Astrocyte (in vitro differentiated cells and primary cell): Measurements from ENCODE around the gene LYRM4. TPM values are rescaled to one million over a fixed set of nuclear protein-coding genes. Genes with fewer than 3 reads are reported as not detected.
"Not testable (repeated sequence)": the region's sequence is repeated elsewhere in the genome, so short reads cannot be mapped to it uniquely, and the experiment has no call there.

Experiments
- DNase-seq: peaks from one replicate; pipeline ENCODE4 v3.0.0-alpha.2; 2010; ENCODE audit warnings: low read depth
- FAIRE-seq: peaks from 2 replicates; lab custom pipeline; 2011; peaks lifted over from hg19 to GRCh38; lab: Jason Lieb, UNC
- H2AFZ ChIP-seq: 2 replicates; pipeline ENCODE4 v1.6.0; 2012; ENCODE audit warnings: low read depth, low read length, inconsistent platforms
- H3K27ac ChIP-seq: 2 replicates; pipeline ENCODE4 v1.5.1; 2011; ENCODE audit warnings: low read depth, low read length, inconsistent platforms
- H3K27me3 ChIP-seq: 2 replicates; pipeline ENCODE4 v1.6.0; 2011; ENCODE audit warnings: low read length, inconsistent platforms; ENCODE audit not compliant: insufficient read depth
- H3K36me3 ChIP-seq: 2 replicates; pipeline ENCODE4 v1.5.1; 2011; ENCODE audit warnings: low read length, inconsistent platforms; ENCODE audit not compliant: insufficient read depth
- H3K4me1 ChIP-seq: 2 replicates; pipeline ENCODE4 v1.5.1; 2011; ENCODE audit warnings: low read length, inconsistent platforms; ENCODE audit not compliant: insufficient read depth
- H3K4me2 ChIP-seq: 2 replicates; pipeline ENCODE4 v1.6.0; 2012; ENCODE audit warnings: low read length, inconsistent platforms
- H3K4me3 ChIP-seq: 2 replicates; pipeline ENCODE4 v1.5.1; 2011; ENCODE audit warnings: low read depth, mild to moderate bottlenecking, low read length, inconsistent platforms; ENCODE audit not compliant: insufficient read depth
- H3K79me2 ChIP-seq: 2 replicates; pipeline ENCODE4 v1.6.0; 2012; ENCODE audit warnings: mild to moderate bottlenecking, low read length, inconsistent platforms; ENCODE audit not compliant: insufficient read depth
- H3K9ac ChIP-seq: 2 replicates; pipeline ENCODE4 v1.6.0; 2012; ENCODE audit warnings: mild to moderate bottlenecking, low read length, inconsistent platforms
- H3K9me3 ChIP-seq: 2 replicates; pipeline ENCODE4 v1.5.1; 2012; ENCODE audit warnings: low read depth, mild to moderate bottlenecking, low read length, inconsistent platforms; ENCODE audit not compliant: insufficient read depth
- H4K20me1 ChIP-seq: 2 replicates; pipeline ENCODE4 v1.6.0; 2012; ENCODE audit warnings: low read length, inconsistent platforms; ENCODE audit not compliant: insufficient read depth
- H3K27ac Mint-ChIP-seq: one replicate; pipeline ENCODE4 v1.8.0; 2021; ENCODE audit warnings: mild to moderate bottlenecking, mixed read lengths; ENCODE audit not compliant: unreplicated experiment
- H3K27me3 Mint-ChIP-seq: one replicate; pipeline ENCODE4 v1.8.0; 2021; ENCODE audit warnings: low read depth, mixed read lengths; ENCODE audit not compliant: unreplicated experiment
- H3K36me3 Mint-ChIP-seq: one replicate; pipeline ENCODE4 v1.8.0; 2021; ENCODE audit warnings: low read depth, mixed read lengths; ENCODE audit not compliant: unreplicated experiment
- H3K4me1 Mint-ChIP-seq: one replicate; pipeline ENCODE4 v1.8.0; 2021; ENCODE audit warnings: low read depth, mixed read lengths; ENCODE audit not compliant: unreplicated experiment
- H3K4me3 Mint-ChIP-seq: one replicate; pipeline ENCODE4 v1.8.0; 2021; ENCODE audit warnings: mild to moderate bottlenecking, moderate library complexity, mixed read lengths; ENCODE audit not compliant: unreplicated experiment
- H3K9me3 Mint-ChIP-seq: one replicate; pipeline ENCODE4 v1.8.0; 2021; ENCODE audit warnings: mild to moderate bottlenecking, mixed read lengths; ENCODE audit not compliant: unreplicated experiment
- EZH2 ChIP-seq: IDR thresholded peaks from 2 replicates; pipeline ENCODE4 v1.6.1; 2012; ENCODE audit warnings: mild to moderate bottlenecking, low read length, inconsistent platforms; ENCODE audit not compliant: insufficient read depth
- total RNA-seq: library from RNA; stranded (reverse); gene quantifications from 2 replicates; pipeline ENCODE4 v1.2.1, GENCODE V29; 2021
- TF ChIP-seq, protein P1 (sequence below): IDR thresholded peaks from 2 replicates; pipeline ENCODE4 v1.5.1; 2011; ENCODE audit warnings: low read depth, mild to moderate bottlenecking, inconsistent platforms, low read length, moderate library complexity; ENCODE audit not compliant: insufficient read depth

Gene LYRM4
- total RNA-seq, 1 donor from 2014 or later = 39.1 TPM

DNA sequence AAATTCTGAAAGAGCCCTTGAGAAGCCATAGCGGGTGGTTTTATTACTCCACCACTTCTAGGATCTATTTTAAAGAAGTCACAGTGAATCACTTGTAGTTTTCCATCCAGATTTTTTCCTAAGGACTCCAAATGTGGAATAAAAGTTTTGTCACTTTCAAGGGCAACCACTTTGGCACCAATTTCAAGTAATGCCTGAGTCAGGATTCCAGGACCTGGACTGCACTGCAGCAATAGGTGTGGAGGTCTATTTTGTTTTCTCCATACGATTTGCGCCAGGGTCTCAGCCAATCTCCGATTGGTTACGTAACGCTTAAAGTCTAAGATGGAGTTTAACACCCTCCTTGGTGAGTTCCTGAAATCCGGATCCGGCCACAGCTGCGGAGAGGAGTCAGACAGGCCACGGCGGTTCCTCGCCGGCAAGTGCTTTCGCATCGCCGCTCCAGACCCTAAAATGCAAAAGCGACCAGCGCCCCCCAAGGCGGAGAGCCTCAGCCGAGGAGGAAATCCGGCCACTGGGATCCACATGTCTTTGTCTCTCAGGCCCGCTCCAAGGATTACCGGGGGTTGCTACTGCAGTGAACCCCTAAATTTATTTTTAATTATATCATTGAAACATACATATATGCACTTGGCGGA lies 194.2 kb downstream of the LYRM4 start:
- no peak overlapping the region for H3K4me2 ChIP-seq
- no peaks in the 10 kb centered on the region for H3K36me3 ChIP-seq
- H3K27me3 ChIP-seq = no peaks in the 10 kb centered on the region
- H3K79me2 ChIP-seq = no peaks in the 10 kb centered on the region
- no peak for DNase-seq
- no peak for FAIRE-seq
- H3K27me3 Mint-ChIP-seq = no peaks in the 10 kb centered on the region
- H3K27ac Mint-ChIP-seq = no peak overlapping the region
- H4K20me1 ChIP-seq = no peaks in the 10 kb centered on the region
- H3K9me3 Mint-ChIP-seq = peaks cover 3% of the 10 kb centered on the region
- TF ChIP-seq, protein P1, sequence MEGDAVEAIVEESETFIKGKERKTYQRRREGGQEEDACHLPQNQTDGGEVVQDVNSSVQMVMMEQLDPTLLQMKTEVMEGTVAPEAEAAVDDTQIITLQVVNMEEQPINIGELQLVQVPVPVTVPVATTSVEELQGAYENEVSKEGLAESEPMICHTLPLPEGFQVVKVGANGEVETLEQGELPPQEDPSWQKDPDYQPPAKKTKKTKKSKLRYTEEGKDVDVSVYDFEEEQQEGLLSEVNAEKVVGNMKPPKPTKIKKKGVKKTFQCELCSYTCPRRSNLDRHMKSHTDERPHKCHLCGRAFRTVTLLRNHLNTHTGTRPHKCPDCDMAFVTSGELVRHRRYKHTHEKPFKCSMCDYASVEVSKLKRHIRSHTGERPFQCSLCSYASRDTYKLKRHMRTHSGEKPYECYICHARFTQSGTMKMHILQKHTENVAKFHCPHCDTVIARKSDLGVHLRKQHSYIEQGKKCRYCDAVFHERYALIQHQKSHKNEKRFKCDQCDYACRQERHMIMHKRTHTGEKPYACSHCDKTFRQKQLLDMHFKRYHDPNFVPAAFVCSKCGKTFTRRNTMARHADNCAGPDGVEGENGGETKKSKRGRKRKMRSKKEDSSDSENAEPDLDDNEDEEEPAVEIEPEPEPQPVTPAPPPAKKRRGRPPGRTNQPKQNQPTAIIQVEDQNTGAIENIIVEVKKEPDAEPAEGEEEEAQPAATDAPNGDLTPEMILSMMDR = no peak
- no peak for TF ChIP-seq EZH2
- H3K9me3 ChIP-seq = peaks cover 5% of the 10 kb centered on the region
- H3K4me1 Mint-ChIP-seq = no peaks in the 10 kb centered on the region
- no peaks in the 10 kb centered on the region for H3K36me3 Mint-ChIP-seq
- H2AFZ ChIP-seq = no peak overlapping the region
- H3K4me1 ChIP-seq = no peaks in the 10 kb centered on the region
- no peak overlapping the region for H3K27ac ChIP-seq
- H3K9ac ChIP-seq = no peak overlapping the region
- no peak overlapping the region for H3K4me3 Mint-ChIP-seq
- no peak overlapping the region for H3K4me3 ChIP-seq

DNA sequence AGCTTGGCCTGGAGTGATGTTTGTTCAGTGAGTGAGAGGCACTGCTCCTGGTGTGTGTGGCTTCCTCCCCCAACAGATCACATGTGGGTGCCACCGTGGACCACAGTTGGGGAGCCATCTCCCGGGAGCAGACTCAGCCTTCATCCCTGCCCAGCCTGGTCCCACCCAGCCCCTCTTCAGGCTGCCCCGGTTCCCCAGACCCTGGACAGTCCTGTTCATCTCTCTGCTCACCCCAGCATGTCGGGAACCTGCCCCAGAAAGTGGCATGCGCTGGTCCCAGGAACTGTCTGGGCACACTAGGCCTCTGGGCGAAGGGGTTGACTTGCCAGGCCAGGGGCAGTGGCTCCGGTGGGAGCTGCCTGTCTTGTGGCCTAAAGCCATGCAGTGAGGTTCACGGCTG lies 197.1 kb downstream of the LYRM4 start:
- no peak overlapping the region for H3K9ac ChIP-seq
- H3K9me3 ChIP-seq = peaks cover 5% of the 10 kb centered on the region
- H3K4me3 Mint-ChIP-seq = no peak overlapping the region
- no peaks in the 10 kb centered on the region for H3K36me3 Mint-ChIP-seq
- no peaks in the 10 kb centered on the region for H3K79me2 ChIP-seq
- H3K4me2 ChIP-seq = no peak overlapping the region
- H2AFZ ChIP-seq = no peak overlapping the region
- H3K27me3 ChIP-seq = no peaks in the 10 kb centered on the region
- no peaks in the 10 kb centered on the region for H3K36me3 ChIP-seq
- H3K4me1 ChIP-seq = no peaks in the 10 kb centered on the region
- no peak overlapping the region for H3K27ac ChIP-seq
- H3K27ac Mint-ChIP-seq = no peak overlapping the region
- TF ChIP-seq, protein P1 = no peak
- no peak for TF ChIP-seq EZH2
- H3K27me3 Mint-ChIP-seq = no peaks in the 10 kb centered on the region
- peaks cover 3% of the 10 kb centered on the region for H3K9me3 Mint-ChIP-seq
- no peak overlapping the region for H3K4me3 ChIP-seq
- no peaks in the 10 kb centered on the region for H4K20me1 ChIP-seq
- no peaks in the 10 kb centered on the region for H3K4me1 Mint-ChIP-seq
- FAIRE-seq (no peak), DNase-seq (no peak)

DNA sequence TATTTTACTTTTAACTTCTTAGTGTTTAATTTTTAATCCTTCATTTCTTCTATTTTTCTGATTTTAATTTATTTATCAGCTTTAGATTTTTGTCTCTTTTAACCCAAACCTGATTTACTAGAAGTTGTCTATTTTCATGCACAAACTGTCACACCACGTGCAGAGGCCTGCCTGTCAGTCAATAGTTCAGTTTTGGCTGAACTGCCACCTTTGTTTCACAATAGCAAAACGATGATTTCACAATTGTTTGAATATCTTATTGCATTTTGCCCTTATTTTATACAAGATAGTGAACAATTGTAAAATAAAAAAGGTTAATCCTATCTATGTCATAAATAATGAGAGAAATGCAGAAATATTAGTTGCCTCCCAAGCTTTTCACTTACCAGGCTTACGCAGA lies 199.6 kb downstream of the LYRM4 start:
- H3K36me3 Mint-ChIP-seq = no peaks in the 10 kb centered on the region
- Histone ChIP-seq H3K4me2 (no peak overlapping the region), H3K9ac (no peak overlapping the region), H3K36me3 (no peaks in the 10 kb centered on the region), H3K27ac (no peak overlapping the region), H3K9me3 (no peaks in the 10 kb centered on the region), H3K79me2 (no peaks in the 10 kb centered on the region), H4K20me1 (no peaks in the 10 kb centered on the region), H3K4me1 (no peaks in the 10 kb centered on the region), H3K4me3 (no peak overlapping the region), H3K27me3 (no peaks in the 10 kb centered on the region), H2AFZ (no peak overlapping the region)
- H3K4me1 Mint-ChIP-seq = no peaks in the 10 kb centered on the region
- no peak overlapping the region for H3K4me3 Mint-ChIP-seq
- TF ChIP-seq, protein P1 = no peak
- no peak for TF ChIP-seq EZH2
- H3K9me3 Mint-ChIP-seq = no peaks in the 10 kb centered on the region
- H3K27ac Mint-ChIP-seq = no peak overlapping the region
- no peaks in the 10 kb centered on the region for H3K27me3 Mint-ChIP-seq
- FAIRE-seq (no peak), DNase-seq (no peak)

DNA sequence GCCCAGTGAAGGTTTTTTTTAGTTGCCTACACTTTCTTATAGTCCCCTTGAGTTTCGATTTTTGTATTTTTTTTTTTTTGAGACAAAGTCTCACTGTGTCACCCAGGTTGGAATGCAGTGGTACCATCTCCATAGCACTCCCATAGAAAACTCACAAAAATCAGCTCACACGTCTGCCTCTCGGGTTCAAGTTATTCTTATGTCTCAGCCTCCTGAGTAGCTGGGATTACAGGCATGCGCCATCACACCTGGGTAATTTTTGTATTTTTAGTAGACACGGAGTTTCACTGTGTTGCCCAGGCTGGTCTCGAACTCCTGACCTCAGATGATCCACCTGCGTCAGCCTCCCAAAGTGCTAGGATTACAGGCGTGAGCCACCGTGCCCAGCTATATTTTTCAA lies 200.3 kb downstream of the LYRM4 start:
- not testable (repeated sequence) for H4K20me1 ChIP-seq, H3K27me3 ChIP-seq, FAIRE-seq, H3K4me1 ChIP-seq, H3K4me3 ChIP-seq, H3K36me3 ChIP-seq, H3K27ac Mint-ChIP-seq, H3K79me2 ChIP-seq, H2AFZ ChIP-seq, DNase-seq, H3K27me3 Mint-ChIP-seq, H3K36me3 Mint-ChIP-seq, H3K4me3 Mint-ChIP-seq, H3K9me3 ChIP-seq, H3K27ac ChIP-seq, H3K9ac ChIP-seq, H3K4me1 Mint-ChIP-seq, H3K4me2 ChIP-seq, H3K9me3 Mint-ChIP-seq
